AML-193 (cell line): ENCODE measurements around the gene NPAS3.
A peak's percentile ranks its signal among the peaks of the same experiment; 100 is the strongest.

Experiments
- DNase-seq, 2 experiments: peaks; one replicate each; lab custom pipeline; 2025; lab: John Stamatoyannopoulos, UW

The NPAS3 gene

GRCh38 chr14:33332497-33332896, 393.8 kb downstream of the NPAS3 start:
- DNase-seq, result no peak

- no peak for DNase-seq
These were observed 396.7 kb downstream of the NPAS3 start for GRCh38 chr14:33335366-33335765.

- no peak for DNase-seq
These were observed 403.8 kb downstream of the NPAS3 start for GRCh38 chr14:33342299-33342974.

GRCh38 chr14:33343016-33343415, 404.3 kb downstream of the NPAS3 start:
- DNase-seq, result no peak

GRCh38 chr14:33347796-33348195, 409.1 kb downstream of the NPAS3 start:
- DNase-seq, result no peak

- no peak for DNase-seq
These were observed 409.8 kb downstream of the NPAS3 start for GRCh38 chr14:33348510-33348909.

GRCh38 chr14:33349871-33350270, 411.2 kb downstream of the NPAS3 start:
- DNase-seq, result no peak

- no peak for DNase-seq
These were observed 411.8 kb downstream of the NPAS3 start for GRCh38 chr14:33350366-33350990.

- DNase-seq, result no peak
These were observed 414.1 kb downstream of the NPAS3 start for GRCh38 chr14:33352821-33353220.

- no peak for DNase-seq
These were observed 417.5 kb downstream of the NPAS3 start for GRCh38 chr14:33356181-33356580.

GRCh38 chr14:33357225-33358010, 418.7 kb downstream of the NPAS3 start:
- no peak for DNase-seq

- peak; percentile 2 to 3 for DNase-seq
These were observed 420.7 kb downstream of the NPAS3 start for GRCh38 chr14:33359288-33359881.

GRCh38 chr14:33362934-33363333, 424.3 kb downstream of the NPAS3 start:
- DNase-seq, result no peak

- DNase-seq, result no peak
These were observed 425.0 kb downstream of the NPAS3 start for GRCh38 chr14:33363682-33364081.

- DNase-seq, result no peak
These were observed 425.8 kb downstream of the NPAS3 start for GRCh38 chr14:33364466-33364865.

GRCh38 chr14:33369041-33369440, 430.4 kb downstream of the NPAS3 start:
- DNase-seq, result no peak

- peak in 1 of 2 experiments; percentile 1 for DNase-seq
These were observed 431.3 kb downstream of the NPAS3 start for GRCh38 chr14:33369972-33370371.

GRCh38 chr14:33370426-33370825, 431.7 kb downstream of the NPAS3 start:
- DNase-seq, result no peak

- no peak for DNase-seq
These were observed 436.5 kb downstream of the NPAS3 start for GRCh38 chr14:33375196-33375595.

- DNase-seq, result no peak
These were observed 437.1 kb downstream of the NPAS3 start for GRCh38 chr14:33375786-33376185.

GRCh38 chr14:33376510-33376909, 437.8 kb downstream of the NPAS3 start:
- no peak for DNase-seq

- DNase-seq, result no peak
These were observed 439.1 kb downstream of the NPAS3 start for GRCh38 chr14:33377596-33378390.
